Neural cell (in vitro differentiated cells): ENCODE measurements around the gene XBP1. TPM values are rescaled to one million over a fixed set of nuclear protein-coding genes. Genes with fewer than 3 reads are reported as not detected.

Source experiments
- H2AFZ ChIP-seq: fragments of 200-600, 300-800 bp; sonication (generic), shearing (Covaris generic); 2 replicates; pipeline ENCODE4 v1.6.0; 2014; ENCODE audit warnings: low read depth, mild to moderate bottlenecking, antibody characterized with exemption, low read length, moderate library complexity
- H3F3A ChIP-seq: fragments of 200-600 bp; shearing (Covaris generic); 2 replicates; pipeline ENCODE4 v1.6.1; 2016; ENCODE audit warnings: mild to moderate bottlenecking, moderate library complexity, mixed read lengths, antibody characterized with exemption, low read length; ENCODE audit not compliant: insufficient read depth, poor library complexity, severe bottlenecking
- H3K27ac ChIP-seq: fragments of 200-600, 300-800 bp; sonication (generic), shearing (Covaris generic); 2 replicates; pipeline ENCODE4 v1.5.1; 2014; ENCODE audit warnings: mild to moderate bottlenecking, low read length, moderate library complexity
- H3K27me3 ChIP-seq: fragments of 300-800, 200-600 bp; sonication (generic), shearing (Covaris generic); 2 replicates; pipeline ENCODE4 v1.6.0; 2014; ENCODE audit warnings: mild to moderate bottlenecking, low read depth, low read length, moderate library complexity; ENCODE audit not compliant: insufficient read depth
- H3K36me3 ChIP-seq: fragments of 300-800, 200-600 bp; sonication (generic), shearing (Covaris generic); 2 replicates; pipeline ENCODE4 v1.5.1; 2014; ENCODE audit warnings: mild to moderate bottlenecking, antibody characterized with exemption, low read length, moderate library complexity; ENCODE audit not compliant: insufficient read depth
- H3K4me2 ChIP-seq: fragments of 300-800, 200-600 bp; sonication (generic), shearing (Covaris generic); 2 replicates; pipeline ENCODE4 v1.6.0; 2014; ENCODE audit warnings: mild to moderate bottlenecking, low read length
- H3K4me3 ChIP-seq: fragments of 300-800, 200-600 bp; sonication (generic), shearing (Covaris generic); 2 replicates; pipeline ENCODE4 v1.5.1; 2014; ENCODE audit warnings: mild to moderate bottlenecking, low read length, moderate library complexity
- H3K79me2 ChIP-seq: fragments of 200-600 bp; shearing (Covaris generic); replicated peaks from 2 replicates; pipeline ENCODE4 v1.6.0; 2014; ENCODE audit warnings: mild to moderate bottlenecking, low read length, moderate library complexity; ENCODE audit not compliant: insufficient read depth
- H3K9ac ChIP-seq: fragments of 300-800, 200-600 bp; sonication (generic), shearing (Covaris generic); 2 replicates; pipeline ENCODE4 v1.6.1; 2016; ENCODE audit warnings: mild to moderate bottlenecking, low read length, mixed read lengths
- H3K9me2 ChIP-seq: fragments of 200-600 bp; shearing (Covaris generic); 2 replicates; pipeline ENCODE4 v1.6.1; 2016; ENCODE audit warnings: mild to moderate bottlenecking, low read length, mixed read lengths; ENCODE audit not compliant: insufficient read depth
- H3K9me3 ChIP-seq: fragments of 200-600, 300-800 bp; sonication (generic), shearing (Covaris generic); 2 replicates; pipeline ENCODE4 v1.6.1; 2016; ENCODE audit warnings: mild to moderate bottlenecking, mixed run types, low read length, moderate library complexity, mixed read lengths
- H4K20me1 ChIP-seq: fragments of 200-600 bp; shearing (Covaris generic); 2 replicates; pipeline ENCODE4 v1.6.1; 2016; ENCODE audit warnings: mild to moderate bottlenecking, mixed run types; ENCODE audit not compliant: insufficient read depth
- EP300 ChIP-seq: fragments of 450-650 bp; conservative IDR thresholded peaks from 2 replicates; pipeline ENCODE4 v1.6.1; 2014; ENCODE audit warnings: antibody characterized with exemption, mild to moderate bottlenecking, moderate library complexity; ENCODE audit not compliant: poor library complexity, severe bottlenecking
- EZH2 ChIP-seq: fragments of 200-600, 300-800 bp; shearing (Covaris generic), sonication (generic); IDR thresholded peaks from 2 replicates; pipeline ENCODE4 v1.6.1; 2014; ENCODE audit warnings: antibody characterized with exemption, low read length, borderline replicate concordance, mild to moderate bottlenecking; ENCODE audit not compliant: insufficient read depth, poor library complexity, severe bottlenecking
- MXI1 ChIP-seq: fragments of 450-650 bp; conservative IDR thresholded peaks from 2 replicates; pipeline ENCODE4 v1.6.1; 2014; ENCODE audit warnings: antibody characterized with exemption, mild to moderate bottlenecking; ENCODE audit not compliant: poor library complexity, severe bottlenecking
- POLR2AphosphoS5 ChIP-seq: IDR thresholded peaks from 2 replicates; pipeline ENCODE4 v1.6.1; 2012
- RAD21 ChIP-seq: fragments of 450-650 bp; conservative IDR thresholded peaks from 2 replicates; pipeline ENCODE4 v1.6.1; 2014; ENCODE audit warnings: antibody characterized with exemption, mild to moderate bottlenecking, moderate library complexity
- SMC3 ChIP-seq: fragments of 450-650 bp; conservative IDR thresholded peaks from 2 replicates; pipeline ENCODE4 v1.6.1; 2014; ENCODE audit warnings: antibody characterized with exemption, mild to moderate bottlenecking, moderate library complexity; ENCODE audit not compliant: poor library complexity
- TAF1 ChIP-seq: IDR thresholded peaks from 2 replicates; pipeline ENCODE4 v1.6.1; 2012; ENCODE audit warnings: low read depth
- polyA plus RNA-seq: library from polyadenylated mRNA; depleted of rRNA; stranded (reverse); fragments of >200 nt; gene quantifications from 2 replicates; pipeline ENCODE4 v1.2.3, GENCODE V29; 2014
- TF ChIP-seq, protein P1 (sequence below): fragments of 450-650 bp; IDR thresholded peaks from 2 replicates; pipeline ENCODE4 v1.5.1; 2014; ENCODE audit warnings: antibody characterized with exemption, mild to moderate bottlenecking, moderate library complexity; ENCODE audit not compliant: poor library complexity, severe bottlenecking
- TF ChIP-seq, protein P2 (sequence below): IDR thresholded peaks from 2 replicates; pipeline ENCODE4 v1.6.1; 2012; ENCODE audit warnings: borderline replicate concordance

The XBP1 gene
- polyA plus RNA-seq, 1 donor from 2014 or later, result 19.0 TPM

DNA sequence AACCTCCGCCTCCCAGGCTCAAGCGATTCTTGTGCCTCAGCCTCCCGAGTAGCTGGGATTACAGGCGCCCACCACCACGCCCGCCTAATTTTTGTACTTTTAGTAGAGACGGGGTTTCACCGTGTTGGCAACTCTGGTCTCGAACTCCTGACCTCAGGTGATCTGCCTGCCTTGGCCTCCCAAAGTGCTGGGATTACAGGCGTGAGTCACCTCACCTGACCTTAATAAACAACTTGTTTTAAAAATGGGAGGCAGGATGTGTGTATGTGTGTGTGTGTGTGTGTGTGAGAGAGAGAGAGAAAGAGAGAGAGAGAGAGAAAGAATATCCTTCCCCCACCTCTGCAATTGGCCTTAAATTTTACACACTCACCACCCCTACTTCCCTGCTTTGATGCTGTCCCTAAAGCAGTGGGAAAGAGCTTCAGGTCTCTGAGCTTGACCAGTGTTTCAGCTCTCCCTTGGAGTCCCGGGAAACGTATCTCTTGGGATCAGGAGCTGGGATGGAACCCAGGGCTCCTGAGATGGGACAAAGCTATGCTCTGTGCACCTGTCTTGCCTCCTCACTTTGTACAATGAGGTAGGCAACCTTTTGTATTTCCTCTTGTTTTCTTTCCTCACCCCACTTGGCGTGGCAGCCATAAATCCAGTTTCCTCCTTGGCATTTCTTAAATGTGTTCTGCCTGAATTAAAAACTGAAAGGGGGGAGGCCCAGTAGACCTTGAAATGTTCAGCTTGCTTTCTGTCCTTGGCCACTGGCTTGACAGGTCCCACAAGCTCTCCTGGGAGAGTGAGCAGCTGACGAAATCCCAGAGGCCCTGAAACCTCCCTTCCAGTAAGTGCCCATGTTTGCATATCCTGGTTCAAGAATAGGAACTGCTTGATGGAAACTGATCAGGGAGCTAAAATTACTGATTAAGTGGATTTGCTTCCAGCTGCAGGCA is 17.8 kb upstream of the XBP1 start:
- Histone ChIP-seq H3K9me3 (no peaks in the 10 kb centered on the region), H3K79me2 (no peaks in the 10 kb centered on the region), H3K4me2 (no peak overlapping the region), H3K4me3 (no peak overlapping the region), H2AFZ (no peak overlapping the region), H3K36me3 (no peaks in the 10 kb centered on the region), H3K27ac (no peak overlapping the region), H3F3A (no peaks in the 10 kb centered on the region), H4K20me1 (no peaks in the 10 kb centered on the region), H3K9ac (no peak overlapping the region), H3K27me3 (no peaks in the 10 kb centered on the region), H3K9me2 (no peaks in the 10 kb centered on the region)
- TF ChIP-seq, protein P1, sequence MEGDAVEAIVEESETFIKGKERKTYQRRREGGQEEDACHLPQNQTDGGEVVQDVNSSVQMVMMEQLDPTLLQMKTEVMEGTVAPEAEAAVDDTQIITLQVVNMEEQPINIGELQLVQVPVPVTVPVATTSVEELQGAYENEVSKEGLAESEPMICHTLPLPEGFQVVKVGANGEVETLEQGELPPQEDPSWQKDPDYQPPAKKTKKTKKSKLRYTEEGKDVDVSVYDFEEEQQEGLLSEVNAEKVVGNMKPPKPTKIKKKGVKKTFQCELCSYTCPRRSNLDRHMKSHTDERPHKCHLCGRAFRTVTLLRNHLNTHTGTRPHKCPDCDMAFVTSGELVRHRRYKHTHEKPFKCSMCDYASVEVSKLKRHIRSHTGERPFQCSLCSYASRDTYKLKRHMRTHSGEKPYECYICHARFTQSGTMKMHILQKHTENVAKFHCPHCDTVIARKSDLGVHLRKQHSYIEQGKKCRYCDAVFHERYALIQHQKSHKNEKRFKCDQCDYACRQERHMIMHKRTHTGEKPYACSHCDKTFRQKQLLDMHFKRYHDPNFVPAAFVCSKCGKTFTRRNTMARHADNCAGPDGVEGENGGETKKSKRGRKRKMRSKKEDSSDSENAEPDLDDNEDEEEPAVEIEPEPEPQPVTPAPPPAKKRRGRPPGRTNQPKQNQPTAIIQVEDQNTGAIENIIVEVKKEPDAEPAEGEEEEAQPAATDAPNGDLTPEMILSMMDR, result no peak
- TF ChIP-seq POLR2AphosphoS5 (no peak), TAF1 (no peak), SMC3 (no peak), RAD21 (no peak), EZH2 (no peak), MXI1 (no peak), EP300 (no peak)
- TF ChIP-seq, protein P2, sequence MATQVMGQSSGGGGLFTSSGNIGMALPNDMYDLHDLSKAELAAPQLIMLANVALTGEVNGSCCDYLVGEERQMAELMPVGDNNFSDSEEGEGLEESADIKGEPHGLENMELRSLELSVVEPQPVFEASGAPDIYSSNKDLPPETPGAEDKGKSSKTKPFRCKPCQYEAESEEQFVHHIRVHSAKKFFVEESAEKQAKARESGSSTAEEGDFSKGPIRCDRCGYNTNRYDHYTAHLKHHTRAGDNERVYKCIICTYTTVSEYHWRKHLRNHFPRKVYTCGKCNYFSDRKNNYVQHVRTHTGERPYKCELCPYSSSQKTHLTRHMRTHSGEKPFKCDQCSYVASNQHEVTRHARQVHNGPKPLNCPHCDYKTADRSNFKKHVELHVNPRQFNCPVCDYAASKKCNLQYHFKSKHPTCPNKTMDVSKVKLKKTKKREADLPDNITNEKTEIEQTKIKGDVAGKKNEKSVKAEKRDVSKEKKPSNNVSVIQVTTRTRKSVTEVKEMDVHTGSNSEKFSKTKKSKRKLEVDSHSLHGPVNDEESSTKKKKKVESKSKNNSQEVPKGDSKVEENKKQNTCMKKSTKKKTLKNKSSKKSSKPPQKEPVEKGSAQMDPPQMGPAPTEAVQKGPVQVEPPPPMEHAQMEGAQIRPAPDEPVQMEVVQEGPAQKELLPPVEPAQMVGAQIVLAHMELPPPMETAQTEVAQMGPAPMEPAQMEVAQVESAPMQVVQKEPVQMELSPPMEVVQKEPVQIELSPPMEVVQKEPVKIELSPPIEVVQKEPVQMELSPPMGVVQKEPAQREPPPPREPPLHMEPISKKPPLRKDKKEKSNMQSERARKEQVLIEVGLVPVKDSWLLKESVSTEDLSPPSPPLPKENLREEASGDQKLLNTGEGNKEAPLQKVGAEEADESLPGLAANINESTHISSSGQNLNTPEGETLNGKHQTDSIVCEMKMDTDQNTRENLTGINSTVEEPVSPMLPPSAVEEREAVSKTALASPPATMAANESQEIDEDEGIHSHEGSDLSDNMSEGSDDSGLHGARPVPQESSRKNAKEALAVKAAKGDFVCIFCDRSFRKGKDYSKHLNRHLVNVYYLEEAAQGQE, result no peak

DNA sequence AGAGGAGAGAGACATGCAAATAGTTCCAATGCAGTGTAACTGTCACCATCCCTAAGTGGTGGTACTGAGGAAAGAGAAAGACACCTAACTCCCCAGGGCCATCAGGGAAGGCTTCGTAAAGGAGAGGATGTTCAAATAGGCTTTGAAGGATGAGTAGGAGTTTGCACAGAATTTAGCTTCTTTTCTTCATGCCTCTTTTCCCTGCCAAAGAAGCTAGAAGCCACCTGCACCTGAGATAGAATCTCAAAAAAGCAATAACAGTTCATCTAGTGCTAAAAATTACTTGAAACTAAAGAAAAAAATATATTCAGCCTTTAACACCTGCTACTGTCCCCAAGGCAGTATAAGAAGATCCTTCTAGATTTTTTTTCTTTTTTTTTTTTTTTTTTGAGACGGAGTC is 16.7 kb upstream of the XBP1 start:
- no peaks in the 10 kb centered on the region for H3K27me3 ChIP-seq
- H3K9ac ChIP-seq, result no peak overlapping the region
- no peaks in the 10 kb centered on the region for H3F3A ChIP-seq
- H3K4me3 ChIP-seq, result no peak overlapping the region
- H4K20me1 ChIP-seq, result no peaks in the 10 kb centered on the region
- H3K27ac ChIP-seq, result no peak overlapping the region
- no peak overlapping the region for H2AFZ ChIP-seq
- TF ChIP-seq, protein P1, result no peak
- TF ChIP-seq, protein P2, result no peak
- TF ChIP-seq TAF1 (no peak), MXI1 (no peak), POLR2AphosphoS5 (no peak), EZH2 (no peak), SMC3 (no peak)
- H3K4me2 ChIP-seq, result no peak overlapping the region
- no peaks in the 10 kb centered on the region for H3K9me2 ChIP-seq
- H3K79me2 ChIP-seq, result no peaks in the 10 kb centered on the region
- H3K36me3 ChIP-seq, result no peaks in the 10 kb centered on the region
- no peaks in the 10 kb centered on the region for H3K9me3 ChIP-seq
